Trophoblast cell (in vitro differentiated cells and primary cell): ENCODE measurements around the gene SLC25A44.

Experiments used
- DNase-seq, 2 donors: peaks; one replicate each; pipeline ENCODE4 v3.0.0-alpha.2; 2016
- H2AFZ ChIP-seq: 2 replicates; pipeline ENCODE4 v1.6.1; 2013; ENCODE audit warnings: low read length, moderate library complexity, mild to moderate bottlenecking; ENCODE audit not compliant: insufficient read depth, poor library complexity
- H2AK5ac ChIP-seq: 2 replicates; pipeline ENCODE4 v1.6.1; 2013; ENCODE audit warnings: mild to moderate bottlenecking, low read length
- H2BK120ac ChIP-seq: 2 replicates; pipeline ENCODE4 v1.6.1; 2013; ENCODE audit warnings: low read length, mild to moderate bottlenecking, moderate library complexity; ENCODE audit not compliant: insufficient read depth, poor library complexity
- H2BK12ac ChIP-seq: 2 replicates; pipeline ENCODE4 v1.6.1; 2013; ENCODE audit warnings: mild to moderate bottlenecking, low read length, moderate library complexity
- H2BK5ac ChIP-seq: 2 replicates; pipeline ENCODE4 v1.6.1; 2013; ENCODE audit warnings: low read length, low read depth, moderate library complexity, mild to moderate bottlenecking; ENCODE audit not compliant: poor library complexity
- H3K14ac ChIP-seq: 2 replicates; pipeline ENCODE4 v1.6.1; 2013; ENCODE audit warnings: mild to moderate bottlenecking, low read length
- H3K18ac ChIP-seq: 2 replicates; pipeline ENCODE4 v1.6.1; 2013; ENCODE audit warnings: mild to moderate bottlenecking, low read length
- H3K23ac ChIP-seq: 2 replicates; pipeline ENCODE4 v1.6.1; 2013; ENCODE audit warnings: low read length
- H3K27ac ChIP-seq: 2 replicates; pipeline ENCODE4 v1.5.1; 2013; ENCODE audit warnings: low read depth, mild to moderate bottlenecking, inconsistent platforms, low read length, moderate library complexity
- H3K27me3 ChIP-seq: 2 replicates; pipeline ENCODE4 v1.6.1; 2013; ENCODE audit warnings: inconsistent platforms, mild to moderate bottlenecking, low read length, moderate library complexity; ENCODE audit not compliant: insufficient read depth
- H3K36me3 ChIP-seq, 2 experiments: 1 replicate in 1 of 2; 2 replicates in 1 of 2; pipeline ENCODE4 v1.6.1; 2013; ENCODE audit warnings: low read length in 2 of 2, mild to moderate bottlenecking in 2 of 2, moderate library complexity in 1 of 2; ENCODE audit not compliant: insufficient read depth in 2 of 2, control insufficient read depth in 1 of 2
- H3K4ac ChIP-seq: 2 replicates; pipeline ENCODE4 v1.6.1; 2013; ENCODE audit warnings: low read depth, mild to moderate bottlenecking, low read length, moderate library complexity
- H3K4me1 ChIP-seq, 2 experiments: 1 replicate in 1 of 2; 2 replicates in 1 of 2; pipeline ENCODE4 v1.6.1; 2013; ENCODE audit warnings: low read length in 2 of 2, mild to moderate bottlenecking in 2 of 2, moderate library complexity in 1 of 2; ENCODE audit not compliant: insufficient read depth in 2 of 2, control insufficient read depth in 1 of 2
- H3K4me2 ChIP-seq: 2 replicates; pipeline ENCODE4 v1.6.1; 2013; ENCODE audit warnings: inconsistent platforms, mild to moderate bottlenecking, low read length, moderate library complexity
- H3K4me3 ChIP-seq: 2 replicates; pipeline ENCODE4 v1.5.1; 2013; ENCODE audit warnings: mild to moderate bottlenecking, low read depth, low read length, inconsistent platforms
- H3K79me1 ChIP-seq: one replicate; pipeline ENCODE4 v1.6.1; 2013; ENCODE audit warnings: low read length
- H3K79me2 ChIP-seq: 2 replicates; pipeline ENCODE4 v1.6.1; 2013; ENCODE audit warnings: low read length, mild to moderate bottlenecking; ENCODE audit not compliant: control insufficient read depth, insufficient read depth, poor library complexity
- H3K9ac ChIP-seq: 2 replicates; pipeline ENCODE4 v1.6.1; 2013; ENCODE audit warnings: mild to moderate bottlenecking, low read length
- H3K9me3 ChIP-seq: 2 replicates; pipeline ENCODE4 v1.6.1; 2013; ENCODE audit warnings: low read depth, mild to moderate bottlenecking, control low read depth, inconsistent platforms, low read length; ENCODE audit not compliant: insufficient read depth
- H4K12ac ChIP-seq: 2 replicates; pipeline ENCODE4 v1.6.1; 2013; ENCODE audit warnings: low read depth, mild to moderate bottlenecking, low read length, moderate library complexity
- H4K8ac ChIP-seq: 2 replicates; pipeline ENCODE4 v1.6.1; 2013; ENCODE audit warnings: low read depth, mild to moderate bottlenecking, low read length, moderate library complexity
- H4K91ac ChIP-seq: one replicate; pipeline ENCODE4 v1.6.1; 2013; ENCODE audit warnings: low read depth, mild to moderate bottlenecking, low read length, moderate library complexity
- WGBS: extraction: QIAGEN DNeasy Blood & Tissue Kit; methylation state at CpG from one replicate; pipeline ENCODE4 v1.1.7; 2013; ENCODE audit warnings: missing lambda C conversion rate; ENCODE audit not compliant: insufficient read length, insufficient coverage; ENCODE audit errors: extremely low coverage; 5-methylcytosine and 5-hydroxymethylcytosine counted together

SLC25A44 gene

DNA sequence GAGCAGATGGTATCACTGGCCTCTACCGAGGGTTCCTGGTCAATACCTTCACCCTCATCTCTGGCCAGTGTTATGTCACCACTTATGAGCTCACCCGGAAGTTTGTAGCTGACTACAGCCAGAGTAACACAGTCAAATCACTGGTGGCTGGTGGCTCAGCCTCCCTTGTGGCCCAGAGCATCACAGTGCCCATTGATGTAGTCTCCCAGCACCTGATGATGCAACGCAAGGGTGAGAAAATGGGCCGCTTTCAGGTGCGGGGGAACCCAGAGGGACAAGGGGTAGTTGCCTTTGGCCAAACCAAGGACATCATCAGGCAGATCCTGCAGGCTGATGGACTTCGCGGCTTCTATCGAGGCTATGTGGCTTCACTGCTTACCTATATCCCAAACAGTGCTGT, 6.1 kb downstream of the SLC25A44 start:
- H3K79me1 ChIP-seq: no peaks in the 10 kb centered on the region
- no peak overlapping the region for H4K12ac ChIP-seq
- H3K4me1 ChIP-seq: no peaks in the 10 kb centered on the region
- no peak for DNase-seq
- H3K18ac ChIP-seq: no peak overlapping the region
- no peak overlapping the region for H2BK12ac ChIP-seq
- H3K23ac ChIP-seq: no peak overlapping the region
- no peak overlapping the region for H4K91ac ChIP-seq
- WGBS: no CpG with 5 or more reads among the region's 8 CpGs
- no peak overlapping the region for H3K4me3 ChIP-seq
- no peak overlapping the region for H3K4me2 ChIP-seq
- H3K9me3 ChIP-seq: no peaks in the 10 kb centered on the region
- no peaks in the 10 kb centered on the region for H3K79me2 ChIP-seq
- peaks cover 17 to 22% of the 10 kb centered on the region in 2 experiments for H3K36me3 ChIP-seq
- H3K9ac ChIP-seq: no peak overlapping the region
- H3K14ac ChIP-seq: no peak overlapping the region
- H2BK120ac ChIP-seq: no peak overlapping the region
- H2AK5ac ChIP-seq: no peak overlapping the region
- no peak overlapping the region for H4K8ac ChIP-seq
- no peaks in the 10 kb centered on the region for H3K27me3 ChIP-seq
- H2BK5ac ChIP-seq: no peak overlapping the region
- H2AFZ ChIP-seq: no peak overlapping the region
- no peak overlapping the region for H3K27ac ChIP-seq
- H3K4ac ChIP-seq: no peak overlapping the region

GRCh38 chr1:156203331-156203730, 9.4 kb downstream of the SLC25A44 start:
- Histone ChIP-seq H3K4me2 (no peak overlapping the region), H3K4me3 (no peak overlapping the region), H3K4me1 (no peaks in the 10 kb centered on the region), H3K9me3 (no peaks in the 10 kb centered on the region), H3K18ac (no peak overlapping the region), H3K4ac (no peak overlapping the region), H2BK5ac (no peak overlapping the region), H4K91ac (no peak overlapping the region), H3K14ac (no peak overlapping the region), H3K27me3 (no peaks in the 10 kb centered on the region), H3K9ac (no peak overlapping the region), H3K36me3 (peaks cover 19 to 31% of the 10 kb centered on the region in 2 experiments), H2BK120ac (no peak overlapping the region), H3K79me1 (no peaks in the 10 kb centered on the region), H3K27ac (no peak overlapping the region), H2AFZ (no peak overlapping the region), H2AK5ac (no peak overlapping the region), H3K79me2 (no peaks in the 10 kb centered on the region), H4K12ac (no peak overlapping the region), H4K8ac (no peak overlapping the region), H2BK12ac (no peak overlapping the region), H3K23ac (no peak overlapping the region)
- peak in 1 of 2 donors; percentile 61 for DNase-seq

DNA sequence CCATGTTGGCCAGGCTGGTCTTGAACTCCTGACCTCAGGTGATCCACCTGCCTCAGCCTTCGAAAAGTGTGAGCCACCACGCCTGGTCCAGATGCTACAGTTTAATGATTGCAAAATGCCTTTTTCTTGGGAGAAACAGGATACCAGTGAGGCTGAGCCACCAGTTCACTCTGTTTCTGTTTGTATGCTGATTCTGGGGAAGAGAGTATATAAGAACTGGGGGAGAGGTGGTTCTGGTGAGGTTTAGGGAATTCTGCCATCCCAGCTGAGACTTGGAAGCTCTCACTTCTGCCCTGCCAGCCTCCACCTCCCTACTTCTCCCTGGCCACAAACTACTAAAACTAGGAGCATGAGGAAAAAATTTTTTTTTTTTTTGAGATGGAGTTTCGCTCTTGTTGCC, 10.8 kb downstream of the SLC25A44 start:
- no peak overlapping the region for H4K12ac ChIP-seq
- no peak overlapping the region for H3K23ac ChIP-seq
- no peak overlapping the region for H3K4me3 ChIP-seq
- H3K18ac ChIP-seq: no peak overlapping the region
- no peak overlapping the region for H4K8ac ChIP-seq
- H4K91ac ChIP-seq: no peak overlapping the region
- H3K4ac ChIP-seq: no peak overlapping the region
- H3K4me1 ChIP-seq: no peaks in the 10 kb centered on the region
- WGBS: no CpG with 5 or more reads among the region's 3 CpGs
- H2AFZ ChIP-seq: no peak overlapping the region
- H2AK5ac ChIP-seq: no peak overlapping the region
- H3K9me3 ChIP-seq: no peaks in the 10 kb centered on the region
- peaks cover 15 to 25% of the 10 kb centered on the region in 2 experiments for H3K36me3 ChIP-seq
- no peak for DNase-seq
- H2BK5ac ChIP-seq: no peak overlapping the region
- H3K27ac ChIP-seq: no peak overlapping the region
- no peak overlapping the region for H3K4me2 ChIP-seq
- no peaks in the 10 kb centered on the region for H3K79me1 ChIP-seq
- H2BK12ac ChIP-seq: no peak overlapping the region
- H3K79me2 ChIP-seq: no peaks in the 10 kb centered on the region
- H3K14ac ChIP-seq: no peak overlapping the region
- H3K27me3 ChIP-seq: no peaks in the 10 kb centered on the region
- H2BK120ac ChIP-seq: no peak overlapping the region
- H3K9ac ChIP-seq: no peak overlapping the region

DNA sequence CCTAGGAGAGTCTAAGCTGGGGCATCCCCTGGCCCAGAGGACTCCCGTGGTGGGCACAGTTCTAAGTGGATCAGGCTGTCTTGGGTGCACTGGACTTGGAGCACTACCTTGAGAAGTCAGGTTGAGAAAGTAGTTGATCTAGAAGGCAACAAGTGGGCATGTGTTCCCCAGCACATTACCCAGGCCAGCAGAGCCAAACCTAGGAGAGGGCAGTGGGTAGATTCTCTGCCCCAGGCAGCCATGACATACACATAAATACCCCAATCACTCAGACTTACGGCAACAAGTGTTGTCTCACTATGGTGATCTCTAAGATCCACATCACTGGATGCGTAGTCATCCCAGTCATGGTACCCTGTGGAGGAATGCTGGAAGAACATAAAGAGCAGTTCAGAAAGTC, 17.3 kb downstream of the SLC25A44 start:
- no CpG with 5 or more reads among the region's 3 CpGs for WGBS
- Histone ChIP-seq H3K4me2 (no peak overlapping the region), H3K23ac (no peak overlapping the region), H2AFZ (no peak overlapping the region), H3K4me3 (no peak overlapping the region), H2BK5ac (no peak overlapping the region), H3K27ac (no peak overlapping the region), H2BK120ac (no peak overlapping the region), H3K18ac (no peak overlapping the region), H3K4ac (no peak overlapping the region), H3K79me1 (peaks cover 2% of the 10 kb centered on the region), H3K4me1 (peaks cover 0 to 6% of the 10 kb centered on the region in 2 experiments), H3K36me3 (peaks cover 18 to 22% of the 10 kb centered on the region in 2 experiments), H3K14ac (no peak overlapping the region), H4K91ac (no peak overlapping the region), H4K12ac (no peak overlapping the region), H4K8ac (no peak overlapping the region), H3K27me3 (no peaks in the 10 kb centered on the region), H3K9me3 (peaks cover 2% of the 10 kb centered on the region), H2BK12ac (no peak overlapping the region), H2AK5ac (no peak overlapping the region), H3K79me2 (peaks cover 1% of the 10 kb centered on the region), H3K9ac (no peak overlapping the region)
- no peak for DNase-seq
